Panc1 (cell line): ENCODE measurements around the gene SCEL. TPM values are rescaled to one million over a fixed set of nuclear protein-coding genes. Genes with fewer than 3 reads are reported as not detected.

Source experiments
- ATAC-seq: fragments of 200-7000 bp; cut with Tn5 transposase; 2 replicates; pipeline ENCODE4 v1.9.1; 2020; ENCODE audit warnings: mild to moderate bottlenecking, moderate library complexity
- BruUV-seq: library from RNA; stranded (reverse); fragments of 400-500 nt; replicated peaks from 2 replicates; lab custom pipeline; 2021; lab: Mats Ljungman, UMichigan
- CTCF ChIA-PET: fragments of 300-600 bp; sonication (Branson Sonifier 250); formaldehyde crosslinking; loops from one replicate; lab custom pipeline; 2022; ENCODE audit warnings: antibody characterized with exemption; lab: Charles Lee
- POLR2A ChIA-PET: fragments of 300-600 bp; sonication (Branson Sonifier 250); formaldehyde crosslinking; loops from one replicate; lab custom pipeline; 2022; ENCODE audit warnings: antibody characterized with exemption; lab: Charles Lee
- DNase-seq: peaks from one replicate; pipeline ENCODE4 v3.0.0-alpha.2; 2010; ENCODE audit warnings: low read depth, low spot score
- H3K27ac ChIP-seq: 2 replicates; pipeline ENCODE4 v1.5.1; 2011; ENCODE audit warnings: mild to moderate bottlenecking, low read length, inconsistent platforms
- H3K27me3 ChIP-seq: fragments of 200-500 bp; sonication (Bioruptor generic); 2 replicates; pipeline ENCODE4 v1.6.0; 2014; ENCODE audit warnings: low read length, inconsistent platforms; ENCODE audit not compliant: control insufficient read depth, insufficient read depth
- H3K36me3 ChIP-seq: fragments of 200-500 bp; sonication (Bioruptor generic); 2 replicates; pipeline ENCODE4 v1.5.1; 2014; ENCODE audit warnings: inconsistent platforms, mild to moderate bottlenecking, low read length, moderate library complexity; ENCODE audit not compliant: control insufficient read depth, insufficient read depth
- H3K4me1 ChIP-seq: 2 replicates; pipeline ENCODE4 v1.5.1; 2011; ENCODE audit warnings: inconsistent platforms, mild to moderate bottlenecking, low read length, moderate library complexity; ENCODE audit not compliant: control insufficient read depth, insufficient read depth
- H3K4me3 ChIP-seq, 2 experiments: 2 replicates each; pipeline ENCODE4 v1.5.1; 2011 to 2012; ENCODE audit warnings: low read depth in 2 of 2, low read length in 2 of 2, mild to moderate bottlenecking in 2 of 2, inconsistent platforms in 1 of 2, moderate library complexity in 1 of 2
- H3K9me3 ChIP-seq: fragments of 200-500 bp; sonication (Bioruptor generic); 2 replicates; pipeline ENCODE4 v1.5.1; 2014; ENCODE audit warnings: low read depth, mild to moderate bottlenecking, inconsistent platforms, low read length, moderate library complexity; ENCODE audit not compliant: control insufficient read depth, insufficient read depth
- POLR2AphosphoS5 ChIP-seq: IDR thresholded peaks from 2 replicates; pipeline ENCODE4 v1.6.1; 2012; ENCODE audit warnings: mild to moderate bottlenecking, low read depth, low read length, moderate library complexity
- SIN3A ChIP-seq: IDR thresholded peaks from 2 replicates; pipeline ENCODE4 v1.6.1; 2012; ENCODE audit warnings: low read depth, mild to moderate bottlenecking, low read length, moderate library complexity, borderline replicate concordance; ENCODE audit not compliant: insufficient read depth
- TCF7L2 ChIP-seq: IDR thresholded peaks from 2 replicates; pipeline ENCODE4 v1.6.1; 2011; ENCODE audit warnings: mild to moderate bottlenecking, low read depth, low read length, inconsistent platforms
- in situ Hi-C: cut with HindIII; loops from 2 replicates; pipeline ENCODE4 v1.10.0; 2016; ENCODE audit warnings: low sequenced_read_pairs, low pct_unique_long_range_greater_than_20kb
- intact Hi-C: fragments of 100-400 bp; cut with micrococcal nuclease; formaldehyde crosslinking; loops from one replicate; pipeline ENCODE4 v1.10.0; 2022; ENCODE audit not compliant: unreplicated experiment
- total RNA-seq: library from RNA; stranded (reverse); gene quantifications from one replicate; pipeline ENCODE4 v1.2.1, GENCODE V29; 2021; ENCODE audit not compliant: unreplicated experiment
- TF ChIP-seq, protein P1 (sequence below), 2 experiments: IDR thresholded peaks; 2 replicates each; pipeline ENCODE4 v1.6.1; 2011 to 2012; ENCODE audit warnings: low read depth in 2 of 2, control low read depth in 1 of 2, low read length in 1 of 2, mild to moderate bottlenecking in 1 of 2, moderate library complexity in 1 of 2; ENCODE audit not compliant: insufficient read depth in 1 of 2
- TF ChIP-seq, protein P2 (sequence below): fragments of 450-650 bp; IDR thresholded peaks from 2 replicates; pipeline ENCODE4 v1.5.1; 2017; ENCODE audit warnings: mild to moderate bottlenecking

SCEL gene
- total RNA-seq, 1 experiment from 2014 or later: not detected

DNA sequence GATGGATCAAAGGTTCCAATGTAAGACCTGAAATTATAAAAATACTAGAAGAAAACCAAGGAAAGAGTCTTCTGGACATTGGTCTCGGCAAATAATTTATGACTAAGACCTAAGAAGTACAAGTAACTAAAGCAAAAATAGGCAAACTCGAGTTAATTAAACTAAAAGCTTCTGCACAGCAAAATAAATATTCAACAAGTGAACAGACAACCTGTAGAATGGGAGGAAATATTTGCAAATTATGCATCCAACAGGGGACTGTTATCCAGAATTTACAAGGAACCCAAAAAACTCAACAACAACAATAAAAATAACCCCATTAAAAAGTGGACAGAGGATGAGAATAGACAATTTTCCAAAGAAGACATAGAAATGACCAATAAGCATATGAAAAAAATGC, 152.3 kb downstream of the SCEL start:
- ATAC-seq (no peak), DNase-seq (no peak)
- BruUV-seq: no TSS peak
- intact Hi-C loops: no loop called here
- in situ Hi-C loops: no loop called here
- CTCF ChIA-PET: no interaction called here
- TF ChIP-seq TCF7L2 (no peak), POLR2AphosphoS5 (no peak), SIN3A (no peak)
- TF ChIP-seq, protein P1, sequence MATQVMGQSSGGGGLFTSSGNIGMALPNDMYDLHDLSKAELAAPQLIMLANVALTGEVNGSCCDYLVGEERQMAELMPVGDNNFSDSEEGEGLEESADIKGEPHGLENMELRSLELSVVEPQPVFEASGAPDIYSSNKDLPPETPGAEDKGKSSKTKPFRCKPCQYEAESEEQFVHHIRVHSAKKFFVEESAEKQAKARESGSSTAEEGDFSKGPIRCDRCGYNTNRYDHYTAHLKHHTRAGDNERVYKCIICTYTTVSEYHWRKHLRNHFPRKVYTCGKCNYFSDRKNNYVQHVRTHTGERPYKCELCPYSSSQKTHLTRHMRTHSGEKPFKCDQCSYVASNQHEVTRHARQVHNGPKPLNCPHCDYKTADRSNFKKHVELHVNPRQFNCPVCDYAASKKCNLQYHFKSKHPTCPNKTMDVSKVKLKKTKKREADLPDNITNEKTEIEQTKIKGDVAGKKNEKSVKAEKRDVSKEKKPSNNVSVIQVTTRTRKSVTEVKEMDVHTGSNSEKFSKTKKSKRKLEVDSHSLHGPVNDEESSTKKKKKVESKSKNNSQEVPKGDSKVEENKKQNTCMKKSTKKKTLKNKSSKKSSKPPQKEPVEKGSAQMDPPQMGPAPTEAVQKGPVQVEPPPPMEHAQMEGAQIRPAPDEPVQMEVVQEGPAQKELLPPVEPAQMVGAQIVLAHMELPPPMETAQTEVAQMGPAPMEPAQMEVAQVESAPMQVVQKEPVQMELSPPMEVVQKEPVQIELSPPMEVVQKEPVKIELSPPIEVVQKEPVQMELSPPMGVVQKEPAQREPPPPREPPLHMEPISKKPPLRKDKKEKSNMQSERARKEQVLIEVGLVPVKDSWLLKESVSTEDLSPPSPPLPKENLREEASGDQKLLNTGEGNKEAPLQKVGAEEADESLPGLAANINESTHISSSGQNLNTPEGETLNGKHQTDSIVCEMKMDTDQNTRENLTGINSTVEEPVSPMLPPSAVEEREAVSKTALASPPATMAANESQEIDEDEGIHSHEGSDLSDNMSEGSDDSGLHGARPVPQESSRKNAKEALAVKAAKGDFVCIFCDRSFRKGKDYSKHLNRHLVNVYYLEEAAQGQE (IDR thresholded peaks at IDR 0.05; ENCODE audit: insufficient read depth in 1 of 2, low read depth in 2 of 2, low read length in 1 of 2): no peak
- TF ChIP-seq, protein P2, sequence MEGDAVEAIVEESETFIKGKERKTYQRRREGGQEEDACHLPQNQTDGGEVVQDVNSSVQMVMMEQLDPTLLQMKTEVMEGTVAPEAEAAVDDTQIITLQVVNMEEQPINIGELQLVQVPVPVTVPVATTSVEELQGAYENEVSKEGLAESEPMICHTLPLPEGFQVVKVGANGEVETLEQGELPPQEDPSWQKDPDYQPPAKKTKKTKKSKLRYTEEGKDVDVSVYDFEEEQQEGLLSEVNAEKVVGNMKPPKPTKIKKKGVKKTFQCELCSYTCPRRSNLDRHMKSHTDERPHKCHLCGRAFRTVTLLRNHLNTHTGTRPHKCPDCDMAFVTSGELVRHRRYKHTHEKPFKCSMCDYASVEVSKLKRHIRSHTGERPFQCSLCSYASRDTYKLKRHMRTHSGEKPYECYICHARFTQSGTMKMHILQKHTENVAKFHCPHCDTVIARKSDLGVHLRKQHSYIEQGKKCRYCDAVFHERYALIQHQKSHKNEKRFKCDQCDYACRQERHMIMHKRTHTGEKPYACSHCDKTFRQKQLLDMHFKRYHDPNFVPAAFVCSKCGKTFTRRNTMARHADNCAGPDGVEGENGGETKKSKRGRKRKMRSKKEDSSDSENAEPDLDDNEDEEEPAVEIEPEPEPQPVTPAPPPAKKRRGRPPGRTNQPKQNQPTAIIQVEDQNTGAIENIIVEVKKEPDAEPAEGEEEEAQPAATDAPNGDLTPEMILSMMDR: no peak
- H3K36me3 ChIP-seq: no peaks in the 10 kb centered on the region
- POLR2A ChIA-PET: no interaction called here
- H3K4me1 ChIP-seq: no peaks in the 10 kb centered on the region
- no peak overlapping the region for H3K27ac ChIP-seq
- no peak overlapping the region for H3K4me3 ChIP-seq
- H3K9me3 ChIP-seq: no peaks in the 10 kb centered on the region
- no peaks in the 10 kb centered on the region for H3K27me3 ChIP-seq

DNA sequence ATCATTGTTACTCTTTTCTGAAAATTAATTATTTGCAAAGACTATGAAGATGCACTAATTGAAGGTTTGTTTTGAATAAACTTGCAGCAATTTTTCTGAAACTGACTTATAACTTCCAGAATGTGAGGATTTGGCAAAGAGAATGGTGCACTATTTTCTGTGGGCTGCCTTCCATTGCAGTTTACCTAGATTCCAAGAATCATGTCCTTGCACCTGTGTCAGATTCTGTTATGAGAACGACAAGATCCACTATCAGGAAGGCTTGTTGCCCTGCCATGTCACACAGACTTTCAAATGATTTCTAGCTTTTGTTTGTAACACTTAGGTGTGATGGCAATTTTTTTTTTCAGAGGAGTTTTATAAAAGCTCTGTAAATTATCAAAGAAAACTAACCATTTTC, 156.4 kb downstream of the SCEL start:
- no peaks in the 10 kb centered on the region for H3K36me3 ChIP-seq
- BruUV-seq: no TSS peak
- no peaks in the 10 kb centered on the region for H3K9me3 ChIP-seq
- 0 out of 2 replicates have a peak, but pooled peaks cover 6% of the 10 kb centered on the region for H3K27me3 ChIP-seq
- POLR2A ChIA-PET: no interaction called here
- no peak overlapping the region for H3K4me3 ChIP-seq
- in situ Hi-C loops (no loop called here), intact Hi-C loops (no loop called here)
- TF ChIP-seq, protein P1 (IDR thresholded peaks at IDR 0.05; ENCODE audit: insufficient read depth in 1 of 2, low read depth in 2 of 2, low read length in 1 of 2): no peak
- TF ChIP-seq SIN3A: no peak
- TF ChIP-seq, protein P2: no peak
- TF ChIP-seq POLR2AphosphoS5: no peak
- TF ChIP-seq TCF7L2: no peak
- DNase-seq (no peak), ATAC-seq (no peak)
- no peak overlapping the region for H3K27ac ChIP-seq
- CTCF ChIA-PET: no interaction called here
- H3K4me1 ChIP-seq: no peaks in the 10 kb centered on the region
